ENCODE results near the gene ARPIN.

- TF ChIP-seq CTCF (IDR thresholded peaks at IDR 0.05): no peak
- TF ChIP-seq POLR2A (IDR thresholded peaks at IDR 0.05): no peak
These were observed 9.0 kb downstream of the ARPIN start for GRCh38 chr15:89903858-89904130.

Data from right lobe of liver (tissue), 4 donors.